NCI-H128 (cell line): ENCODE results near the gene ZBED6.
A peak's percentile ranks its signal among the peaks of the same experiment; 100 is the strongest.
"Not testable (repeated sequence)": the region's sequence is repeated elsewhere in the genome, so short reads cannot be mapped to it uniquely, and the experiment has no call there.

Experiments
- DNase-seq: peaks from one replicate; lab custom pipeline; 2025; ENCODE audit not compliant: unreplicated experiment; lab: John Stamatoyannopoulos, UW

ZBED6 gene, protein sequence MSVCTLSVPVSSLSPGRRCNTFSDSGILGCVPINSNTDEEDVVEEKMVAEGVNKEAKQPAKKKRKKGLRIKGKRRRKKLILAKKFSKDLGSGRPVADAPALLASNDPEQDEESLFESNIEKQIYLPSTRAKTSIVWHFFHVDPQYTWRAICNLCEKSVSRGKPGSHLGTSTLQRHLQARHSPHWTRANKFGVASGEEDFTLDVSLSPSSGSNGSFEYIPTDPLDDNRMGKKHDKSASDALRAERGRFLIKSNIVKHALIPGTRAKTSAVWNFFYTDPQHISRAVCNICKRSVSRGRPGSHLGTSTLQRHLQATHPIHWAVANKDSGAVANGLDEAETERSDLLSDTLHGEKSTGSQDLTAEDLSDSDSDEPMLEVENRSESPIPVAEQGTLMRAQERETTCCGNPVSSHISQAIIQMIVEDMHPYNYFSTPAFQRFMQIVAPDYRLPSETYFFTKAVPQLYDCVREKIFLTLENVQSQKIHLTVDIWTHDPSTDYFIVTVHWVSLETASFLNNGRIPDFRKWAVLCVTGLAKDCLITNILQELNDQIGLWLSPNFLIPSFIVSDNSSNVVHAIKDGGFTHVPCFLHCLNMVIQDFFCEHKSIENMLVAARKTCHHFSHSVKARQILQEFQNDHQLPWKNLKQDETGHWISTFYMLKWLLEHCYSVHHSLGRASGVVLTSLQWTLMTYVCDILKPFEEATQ (N-terminal part only)

GRCh38 chr1:203795441-203796235, at the start of gene ZBED6, which contains the start of gene ZC3H11A:
TSS of gene ZBED6 (plus strand) at chr1:203795623. CDS start at chr1:203797523, 1,900 bp downstream.
TSS of gene ZC3H11A (plus strand) at chr1:203795623. CDS start at chr1:203817071, 21,448 bp downstream.
- peak; percentile 97 for DNase-seq

DNA sequence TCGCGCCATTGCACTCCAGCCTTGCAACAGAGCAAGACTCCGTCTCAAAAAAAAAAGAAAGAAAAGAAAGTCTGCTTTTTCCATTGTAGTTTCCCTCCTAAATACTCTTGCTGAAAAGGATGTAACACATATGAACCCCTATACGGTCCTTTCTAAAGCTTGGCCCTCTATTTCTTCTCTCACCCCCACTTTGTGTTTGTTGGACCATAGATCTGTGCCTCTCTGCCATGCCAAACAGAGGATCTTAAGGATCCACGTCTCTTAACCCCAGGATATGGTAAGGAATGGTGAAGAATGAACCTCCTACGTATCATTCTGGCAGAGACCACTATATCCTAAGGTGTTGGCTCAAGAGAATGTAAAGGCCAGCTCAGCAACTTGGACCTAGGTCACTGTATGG, 49.1 kb upstream of the ZBED6 start:
- no peak for DNase-seq

GRCh38 chr1:203751051-203751450, 44.4 kb upstream of the ZBED6 start:
- no peak for DNase-seq

GRCh38 chr1:203751618-203752361, 43.6 kb upstream of the ZBED6 start:
- DNase-seq: not testable (repeated sequence)

GRCh38 chr1:203754455-203754864, 41.0 kb upstream of the ZBED6 start:
- DNase-seq: no peak

DNA sequence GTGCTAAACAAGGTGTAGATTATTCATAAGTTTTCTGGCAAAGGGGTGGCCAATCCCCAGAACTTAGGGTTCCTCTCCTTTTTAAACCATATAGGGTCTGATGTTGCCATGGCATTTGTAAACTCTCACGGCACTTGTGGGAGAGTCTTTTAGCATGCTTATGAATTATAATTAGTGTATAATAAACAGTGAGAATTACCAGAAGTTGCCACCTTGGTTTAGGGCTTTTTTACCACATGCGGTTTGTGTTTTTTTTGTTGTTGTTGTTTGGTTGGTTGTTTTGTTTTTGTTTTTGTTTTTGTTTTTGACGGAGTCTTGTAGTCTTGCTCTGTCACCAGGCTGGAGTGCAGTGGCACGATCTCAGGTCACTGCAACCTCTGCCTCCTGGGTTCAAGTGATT, 39.4 kb upstream of the ZBED6 start:
- no peak for DNase-seq

- DNase-seq: not testable (repeated sequence)
Observed at GRCh38 chr1:203758749-203759148, 36.7 kb upstream of the ZBED6 start.

GRCh38 chr1:203760506-203760905, 34.9 kb upstream of the ZBED6 start:
- DNase-seq: no peak

DNA sequence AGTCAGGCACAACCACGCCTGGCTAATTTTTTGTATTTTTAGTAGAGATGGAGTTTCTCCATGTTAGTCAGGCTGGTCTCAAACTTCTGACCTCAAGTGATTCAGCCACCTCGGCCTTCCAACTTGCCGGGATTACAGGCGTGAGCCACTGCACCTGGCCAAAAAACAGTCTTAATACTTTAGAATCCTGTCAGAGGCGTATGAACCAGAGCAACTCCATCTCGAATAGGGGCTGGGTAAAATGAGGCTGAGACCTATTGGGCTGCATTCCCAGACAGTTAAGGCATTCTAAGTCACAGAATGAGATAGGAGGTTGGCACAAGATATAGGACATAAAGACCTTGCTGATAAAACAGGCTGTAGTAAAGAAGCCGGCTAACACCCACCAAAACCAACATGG, 33.5 kb upstream of the ZBED6 start:
- not testable (repeated sequence) for DNase-seq

DNA sequence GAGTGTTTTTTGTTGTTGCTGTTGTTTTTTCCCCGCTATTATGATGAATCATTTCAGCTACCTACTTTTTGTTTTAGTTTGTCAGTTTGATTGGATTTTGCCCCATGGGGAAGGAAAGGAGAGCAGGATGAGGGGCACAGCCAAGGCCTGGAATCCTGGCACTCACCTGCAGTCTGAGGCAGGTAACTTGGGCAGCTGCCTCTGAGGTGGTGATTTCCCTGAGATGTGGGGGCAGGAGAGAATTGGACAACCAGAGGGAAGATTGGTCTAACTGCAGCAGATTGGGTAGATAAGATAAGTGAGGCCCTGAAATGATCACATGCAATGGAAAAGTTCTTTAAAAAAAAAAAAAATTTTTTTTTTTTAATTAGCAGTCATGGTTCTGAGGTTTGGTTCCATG, 31.9 kb upstream of the ZBED6 start:
- no peak for DNase-seq

GRCh38 chr1:203764105-203765028, 31.1 kb upstream of the ZBED6 start:
- DNase-seq: no peak

- no peak for DNase-seq
Observed at GRCh38 chr1:203765029-203765837, 30.2 kb upstream of the ZBED6 start, which contains the start of gene LAX1. TSS of gene LAX1 (plus strand) at chr1:203765183. CDS start at chr1:203765566, 383 bp downstream.

DNA sequence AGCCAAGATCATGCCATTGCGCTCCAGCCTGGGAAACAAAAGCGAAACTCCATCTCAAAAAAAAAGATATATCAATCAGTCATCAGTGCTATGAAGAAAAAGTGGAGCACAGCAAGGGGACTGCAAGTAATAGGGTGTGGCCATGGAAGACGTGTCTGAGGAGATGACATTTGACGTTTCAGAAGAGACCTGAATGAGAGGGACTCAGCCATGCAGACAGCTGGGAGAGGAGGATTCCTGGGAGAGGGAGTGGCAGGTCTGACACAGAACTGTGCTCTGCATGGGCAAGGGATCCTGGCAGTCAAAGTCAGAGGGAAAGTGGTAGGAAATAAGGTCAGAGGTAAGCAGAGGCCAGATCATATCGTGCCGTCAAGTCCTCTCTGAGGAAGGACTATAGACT, 27.2 kb upstream of the ZBED6 start:
- DNase-seq: no peak

DNA sequence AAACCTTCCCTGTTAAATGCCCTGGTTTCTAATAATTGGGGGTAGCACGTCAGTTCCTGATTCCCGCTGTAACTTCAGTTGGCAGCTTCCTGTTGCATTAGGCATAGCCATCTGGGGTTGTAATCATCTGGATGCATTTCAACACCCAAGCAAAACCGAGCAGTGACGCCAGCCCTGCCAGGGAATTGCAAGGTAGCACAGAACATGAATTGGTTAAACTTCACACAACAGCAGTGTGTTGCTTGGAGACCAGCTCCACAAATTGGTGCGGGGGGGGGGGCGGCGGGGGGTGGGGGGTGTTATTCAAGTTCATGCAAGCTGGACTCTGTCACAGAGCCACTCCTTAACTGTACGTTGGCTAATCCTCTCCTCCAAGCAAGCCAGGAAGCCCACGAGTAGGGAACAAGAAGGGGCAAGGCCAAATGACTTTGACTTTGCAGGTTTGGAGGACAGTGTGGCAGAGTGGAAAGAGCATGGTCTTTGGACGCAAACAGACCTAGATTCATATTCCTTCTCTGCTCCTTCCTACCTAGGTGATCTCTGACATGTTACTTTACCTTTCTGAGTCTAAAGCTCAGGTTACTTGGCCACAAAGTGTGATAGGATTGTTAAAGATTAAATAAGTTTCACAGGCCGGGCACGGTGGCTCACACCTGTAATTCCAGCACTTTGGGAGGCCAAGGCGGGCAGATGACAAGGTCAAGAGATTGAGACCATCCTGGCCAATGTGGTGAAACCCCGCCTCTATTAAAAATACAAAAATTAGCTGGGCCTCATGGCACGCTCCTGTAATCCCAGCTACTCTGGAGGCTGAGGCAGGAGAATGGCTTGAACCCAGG, 25.7 kb upstream of the ZBED6 start:
- DNase-seq: no peak

DNA sequence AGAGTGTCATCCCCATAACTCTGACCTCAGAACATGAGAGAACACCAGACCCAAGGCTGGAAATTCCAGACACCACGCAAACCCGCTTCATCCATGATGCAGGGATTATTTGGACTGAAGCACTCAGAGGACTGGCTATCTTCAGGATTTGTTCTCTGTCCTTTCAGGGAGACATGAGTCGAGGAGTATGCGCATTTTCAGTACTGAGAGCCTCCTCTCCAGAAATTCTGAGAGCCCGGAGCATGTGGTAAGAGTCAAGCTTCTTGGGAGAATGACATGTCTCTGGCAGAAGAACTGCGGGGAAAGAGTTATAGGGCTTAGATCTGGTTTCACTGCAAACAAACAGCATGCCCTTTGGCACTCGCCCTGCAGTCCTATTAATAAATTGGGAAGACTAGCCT, 23.5 kb upstream of the ZBED6 start:
- DNase-seq: no peak

GRCh38 chr1:203772836-203773235, 22.6 kb upstream of the ZBED6 start:
- no peak for DNase-seq

DNA sequence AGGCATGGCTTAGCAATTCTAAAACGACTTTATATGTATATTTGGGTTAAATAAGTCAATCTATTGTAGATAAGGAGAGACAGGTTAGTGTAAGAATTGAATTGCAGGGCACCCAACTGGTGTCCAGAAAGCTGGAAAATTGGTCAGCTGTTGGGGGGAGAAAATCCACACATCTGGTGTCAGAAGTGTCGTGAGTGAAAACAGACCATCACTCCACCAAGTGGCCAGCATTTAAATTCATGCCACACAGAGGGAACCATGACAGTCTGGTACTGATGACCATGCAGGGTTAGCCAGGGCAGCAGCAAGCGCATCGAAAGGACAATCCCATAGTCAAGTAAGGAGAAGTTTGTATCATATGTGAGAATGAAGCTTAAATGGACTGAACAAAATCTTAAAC, 18.8 kb upstream of the ZBED6 start:
- DNase-seq: no peak

GRCh38 chr1:203777596-203777995, 17.8 kb upstream of the ZBED6 start:
- no peak for DNase-seq
